A549 (cell line): Measurements from ENCODE around the gene PRKD1. TPM values are rescaled to one million over a fixed set of nuclear protein-coding genes. Genes with fewer than 3 reads are reported as not detected.
A peak's percentile ranks its signal among the peaks of the same experiment; 100 is the strongest.

ENCODE experiments used
- ATAC-seq, 2 experiments: fragments of 200-7000 bp in 1 of 2; fragments of >200 bp in 1 of 2; cut with Nextera tagmentation in 1 of 2; cut with Tn5 transposase in 1 of 2; 3 replicates each; pipeline versions ENCODE4 v1.8.0 to v1.9.1; 2018 to 2020; ENCODE audit warnings: mild to moderate bottlenecking in 1 of 2, moderate library complexity in 1 of 2
- CTCF ChIA-PET: fragments of 300-600 bp; sonication (Branson Sonifier 250); formaldehyde crosslinking; extraction: SDS; loops from one replicate; lab custom pipeline; 2021; ENCODE audit warnings: antibody characterized with exemption, inconsistent platforms; lab: Yijun Ruan, JAX
- POLR2A ChIA-PET: fragments of 350-600 bp; formaldehyde crosslinking; extraction: SDS; loops from one replicate; lab custom pipeline; 2021; ENCODE audit warnings: antibody characterized with exemption, inconsistent platforms; lab: Yijun Ruan, JAX
- DNase-seq, 2 experiments: peaks; one replicate each; pipeline versions ENCODE4 v3.0.0 to v3.0.0-alpha.2; 2011 to 2016; ENCODE audit warnings: low read depth in 1 of 2, low spot score in 1 of 2
- FAIRE-seq: peaks from 2 replicates; lab custom pipeline; 2011; peaks lifted over from hg19 to GRCh38; lab: Jason Lieb, UNC
- H3K27ac ChIP-seq, 2 experiments: fragments of >200 bp; sonication (Bioruptor Twin); formaldehyde crosslinking; 3 replicates each; pipeline ENCODE4 v1.5.1; 2016 to 2017
- H3K4me1 ChIP-seq: fragments of >200 bp; sonication (Bioruptor Twin); formaldehyde crosslinking; 3 replicates; pipeline ENCODE4 v1.6.1; 2016
- H3K4me2 ChIP-seq: fragments of >200 bp; sonication (Bioruptor Twin); formaldehyde crosslinking; 3 replicates; pipeline ENCODE4 v1.6.1; 2016
- H3K4me3 ChIP-seq: fragments of >200 bp; sonication (Bioruptor Twin); formaldehyde crosslinking; 3 replicates; pipeline ENCODE4 v1.5.1; 2016
- H3K9me3 ChIP-seq: fragments of >200 bp; sonication (Bioruptor Twin); formaldehyde crosslinking; 3 replicates; pipeline ENCODE4 v1.6.1; 2016
- BCL3 ChIP-seq: fragments of >200 bp; sonication (Bioruptor Twin); formaldehyde crosslinking; IDR thresholded peaks from 3 replicates; pipeline ENCODE4 v1.6.1; 2016
- BHLHE40 ChIP-seq: IDR thresholded peaks from 2 replicates; pipeline ENCODE4 v1.6.1; 2012; ENCODE audit warnings: low read depth, low read length, inconsistent platforms
- CHD4 ChIP-seq: fragments of 200-600 bp; sonication (generic); IDR thresholded peaks from 2 replicates; pipeline ENCODE4 v1.6.1; 2016; ENCODE audit warnings: antibody characterized with exemption, mild to moderate bottlenecking, borderline replicate concordance
- E2F6 ChIP-seq: IDR thresholded peaks from 2 replicates; pipeline ENCODE4 v1.6.1; 2012; ENCODE audit warnings: low read depth, borderline replicate concordance
- FOSB ChIP-seq: fragments of 250-450 bp; sonication (Bioruptor Pico); IDR thresholded peaks from 2 replicates; pipeline ENCODE4 v1.5.0; 2020; ENCODE audit warnings: mild to moderate bottlenecking, moderate library complexity
- FOXS1 ChIP-seq: fragments of 250-450 bp; sonication (Bioruptor Pico); IDR thresholded peaks from 2 replicates; pipeline ENCODE4 v1.5.0; 2020; ENCODE audit warnings: mild to moderate bottlenecking, moderate library complexity
- GATA3 ChIP-seq: IDR thresholded peaks from 2 replicates; pipeline ENCODE4 v1.6.1; 2012; ENCODE audit warnings: borderline replicate concordance
- JUNB ChIP-seq: fragments of >200 bp; sonication (Bioruptor Twin); formaldehyde crosslinking; IDR thresholded peaks from 2 replicates; pipeline ENCODE4 v1.6.1; 2016
- KDM1A ChIP-seq: fragments of 200-600 bp; sonication (generic); IDR thresholded peaks from 2 replicates; pipeline ENCODE4 v1.6.1; 2016; ENCODE audit warnings: low read depth, mild to moderate bottlenecking
- KDM5A ChIP-seq: fragments of 200-600 bp; sonication (generic); IDR thresholded peaks from 2 replicates; pipeline ENCODE4 v1.6.1; 2016; ENCODE audit warnings: antibody characterized with exemption, mild to moderate bottlenecking
- MAX ChIP-seq: IDR thresholded peaks from 2 replicates; pipeline ENCODE4 v1.6.1; 2012
- MAZ ChIP-seq: fragments of 150-350 bp; IDR thresholded peaks from 2 replicates; pipeline ENCODE4 v1.6.1; 2014; ENCODE audit warnings: antibody characterized with exemption, low read depth, low read length, borderline replicate concordance
- PBX3 ChIP-seq: IDR thresholded peaks from 2 replicates; pipeline ENCODE4 v1.6.1; 2012
- POLR2A ChIP-seq: IDR thresholded peaks from 2 replicates; pipeline ENCODE4 v1.6.1; 2012; ENCODE audit warnings: mild to moderate bottlenecking, low read length
- RARB ChIP-seq: fragments of 250-450 bp; sonication (Bioruptor Pico); IDR thresholded peaks from 2 replicates; pipeline ENCODE4 v1.8.0; 2021; ENCODE audit warnings: mild to moderate bottlenecking, moderate library complexity
- RCOR1 ChIP-seq: fragments of 150-350 bp; IDR thresholded peaks from 2 replicates; pipeline ENCODE4 v1.6.1; 2014; ENCODE audit warnings: antibody characterized with exemption, low read length, low read depth
- REST ChIP-seq: fragments of 200-600 bp; sonication (generic); IDR thresholded peaks from 2 replicates; pipeline ENCODE4 v1.6.1; 2016; ENCODE audit warnings: antibody characterized with exemption, mild to moderate bottlenecking, moderate library complexity
- RFX5 ChIP-seq: fragments of 450-650 bp; IDR thresholded peaks from 2 replicates; pipeline ENCODE4 v1.7.1; 2014; ENCODE audit warnings: antibody characterized with exemption, mild to moderate bottlenecking, moderate library complexity
- ZC3H11A ChIP-seq: fragments of 450-650 bp; IDR thresholded peaks from 2 replicates; pipeline ENCODE4 v1.6.1; 2014; ENCODE audit warnings: antibody characterized with exemption, mild to moderate bottlenecking
- ZFP36 ChIP-seq: fragments of 450-650 bp; IDR thresholded peaks from 2 replicates; pipeline ENCODE4 v1.6.1; 2014; ENCODE audit warnings: borderline replicate concordance; ENCODE audit not compliant: partially characterized antibody
- ZNF302 ChIP-seq: fragments of 250-450 bp; sonication (Bioruptor Pico); IDR thresholded peaks from 2 replicates; pipeline ENCODE4 v1.9.0; 2021; ENCODE audit warnings: inconsistent platforms, mild to moderate bottlenecking, moderate library complexity
- polyA plus RNA-seq, 4 experiments: library from polyadenylated mRNA; depleted of rRNA in 3 of 4; stranded (reverse); fragments of >200 nt; fragmentation: RNase III in 1 of 4; extraction: RNeasy Plus Mini Kit Qiagen cat#74134 plus additional on column Dnase treatment in 1 of 4; gene quantifications; 2 replicates in 3 of 4; 3 replicates in 1 of 4; pipeline ENCODE4 v1.2.3, GENCODE V29; 2011 to 2017
- TF ChIP-seq, protein P1 (sequence below): fragments of >200 bp; sonication (Bioruptor Twin); formaldehyde crosslinking; IDR thresholded peaks from 3 replicates; pipeline ENCODE4 v1.5.1; 2016
- TF ChIP-seq, protein P2 (sequence below): fragments of >200 bp; sonication (Bioruptor Twin); formaldehyde crosslinking; IDR thresholded peaks from 2 replicates; pipeline ENCODE4 v1.6.1; 2016

Gene PRKD1
- polyA plus RNA-seq, 2 of the 4 experiments (the other 2 are of a cell fraction), result 3.0 to 7.8 TPM

- CTCF ChIA-PET, result no interaction called here
- Histone ChIP-seq H3K4me3 (no peak overlapping the region), H3K9me3 (no peaks in the 10 kb centered on the region), H3K27ac (no peak overlapping the region), H3K4me2 (no peak overlapping the region)
- POLR2A ChIA-PET, result no interaction called here
- TF ChIP-seq, protein P1, sequence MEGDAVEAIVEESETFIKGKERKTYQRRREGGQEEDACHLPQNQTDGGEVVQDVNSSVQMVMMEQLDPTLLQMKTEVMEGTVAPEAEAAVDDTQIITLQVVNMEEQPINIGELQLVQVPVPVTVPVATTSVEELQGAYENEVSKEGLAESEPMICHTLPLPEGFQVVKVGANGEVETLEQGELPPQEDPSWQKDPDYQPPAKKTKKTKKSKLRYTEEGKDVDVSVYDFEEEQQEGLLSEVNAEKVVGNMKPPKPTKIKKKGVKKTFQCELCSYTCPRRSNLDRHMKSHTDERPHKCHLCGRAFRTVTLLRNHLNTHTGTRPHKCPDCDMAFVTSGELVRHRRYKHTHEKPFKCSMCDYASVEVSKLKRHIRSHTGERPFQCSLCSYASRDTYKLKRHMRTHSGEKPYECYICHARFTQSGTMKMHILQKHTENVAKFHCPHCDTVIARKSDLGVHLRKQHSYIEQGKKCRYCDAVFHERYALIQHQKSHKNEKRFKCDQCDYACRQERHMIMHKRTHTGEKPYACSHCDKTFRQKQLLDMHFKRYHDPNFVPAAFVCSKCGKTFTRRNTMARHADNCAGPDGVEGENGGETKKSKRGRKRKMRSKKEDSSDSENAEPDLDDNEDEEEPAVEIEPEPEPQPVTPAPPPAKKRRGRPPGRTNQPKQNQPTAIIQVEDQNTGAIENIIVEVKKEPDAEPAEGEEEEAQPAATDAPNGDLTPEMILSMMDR, result no peak
- TF ChIP-seq, all 56 proteins: peak for 0
- DNase-seq (no peak), FAIRE-seq (no peak), ATAC-seq (no peak)
- H3K4me1 ChIP-seq, result peaks cover 14% of the 10 kb centered on the region
These were observed 124.6 kb downstream of the PRKD1 start for GRCh38 chr14:29803045-29803444.

DNA sequence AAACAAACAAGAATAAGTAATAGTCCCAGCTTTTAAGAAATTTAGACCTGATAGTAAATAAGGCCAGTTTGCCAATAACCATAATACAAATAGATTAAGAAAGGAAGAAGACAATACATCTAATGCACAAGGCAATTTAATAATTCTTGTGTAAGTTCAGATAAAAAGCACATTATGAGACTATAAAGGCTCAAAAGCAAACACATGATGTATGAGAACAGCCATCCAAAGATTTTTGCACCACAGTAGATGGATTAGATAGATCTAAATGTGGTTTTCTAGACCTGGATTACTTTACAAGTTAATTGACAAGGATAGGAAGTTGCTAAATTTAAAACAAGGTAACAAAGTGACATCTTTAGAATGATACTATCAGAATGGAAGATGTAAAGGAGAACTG, 125.4 kb downstream of the PRKD1 start:
- CTCF ChIA-PET, result no interaction called here
- FAIRE-seq (no peak), ATAC-seq (no peak), DNase-seq (no peak)
- TF ChIP-seq KDM5A (no peak), FOXS1 (CRISPR knock-in tag) (no peak), GATA3 (no peak), REST (no peak), MAZ (no peak), ZC3H11A (no peak), RFX5 (no peak), FOSB (CRISPR knock-in tag) (no peak), MAX (no peak), E2F6 (no peak), POLR2A (no peak)
- Histone ChIP-seq H3K9me3 (no peaks in the 10 kb centered on the region), H3K4me1 (peaks cover 14% of the 10 kb centered on the region), H3K4me2 (no peak overlapping the region), H3K27ac (no peak overlapping the region), H3K4me3 (no peak overlapping the region)
- POLR2A ChIA-PET, result no interaction called here

- no peak for ATAC-seq
- H3K4me3 ChIP-seq, result no peak overlapping the region
- H3K27ac ChIP-seq, result no peak overlapping the region
- peak in 1 of 2 experiments; percentile 2 for DNase-seq
- H3K4me1 ChIP-seq, result peaks cover 8% of the 10 kb centered on the region
- TF ChIP-seq JUNB (no peak), FOXS1 (CRISPR knock-in tag) (no peak), RCOR1 (no peak), BHLHE40 (no peak), CHD4 (no peak), RARB (no peak), BCL3 (no peak), KDM1A (no peak), ZFP36 (no peak), PBX3 (no peak), ZNF302 (CRISPR knock-in tag) (no peak)
- TF ChIP-seq, protein P2, sequence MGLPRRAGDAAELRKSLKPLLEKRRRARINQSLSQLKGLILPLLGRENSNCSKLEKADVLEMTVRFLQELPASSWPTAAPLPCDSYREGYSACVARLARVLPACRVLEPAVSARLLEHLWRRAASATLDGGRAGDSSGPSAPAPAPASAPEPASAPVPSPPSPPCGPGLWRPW, result no peak
- H3K9me3 ChIP-seq, result no peaks in the 10 kb centered on the region
- POLR2A ChIA-PET, result no interaction called here
- H3K4me2 ChIP-seq, result no peak overlapping the region
- CTCF ChIA-PET, result no interaction called here
- FAIRE-seq, result no peak
These were observed 126.7 kb downstream of the PRKD1 start for GRCh38 chr14:29800961-29801360.
